Endometrial microvascular endothelial cells (primary cell): ENCODE data around the gene CDV3. TPM values are rescaled to one million over a fixed set of nuclear protein-coding genes. Genes with fewer than 3 reads are reported as not detected.

ENCODE experiments used
- in situ Hi-C: cut with HindIII; loops from 2 replicates; pipeline ENCODE4 v1.10.0; 2017; ENCODE audit warnings: low sequenced_read_pairs, low pct_unique_long_range_greater_than_20kb; ENCODE audit errors: inconsistent ontology term
- total RNA-seq: library from RNA; depleted of rRNA; stranded (reverse); fragments of >200 nt; gene quantifications from one replicate; pipeline ENCODE4 v1.2.3, GENCODE V29; 2015; ENCODE audit errors: inconsistent ontology term

CDV3 gene
- total RNA-seq, 1 donor from 2014 or later = 244 TPM

DNA sequence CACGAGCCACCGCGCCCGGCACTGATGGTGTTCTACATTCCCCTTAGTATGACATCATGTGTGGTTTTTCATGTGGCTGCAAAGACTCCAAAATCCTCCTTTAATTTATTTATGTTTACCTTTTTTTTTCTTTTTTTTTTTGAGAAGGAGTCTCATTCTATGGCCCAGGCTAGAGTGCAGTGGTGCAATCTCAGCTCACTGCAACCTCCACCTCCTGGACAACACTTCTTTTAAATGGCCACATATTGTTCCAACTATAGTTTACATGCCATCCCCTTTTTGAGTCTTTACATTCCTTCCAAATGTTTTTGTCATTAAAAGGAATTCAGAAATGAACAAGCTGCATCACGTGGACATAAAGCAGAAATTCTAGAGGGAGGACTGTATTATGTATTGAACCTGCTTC lies 10.3 kb upstream of the CDV3 start:
- in situ Hi-C loops = no loop called here

DNA sequence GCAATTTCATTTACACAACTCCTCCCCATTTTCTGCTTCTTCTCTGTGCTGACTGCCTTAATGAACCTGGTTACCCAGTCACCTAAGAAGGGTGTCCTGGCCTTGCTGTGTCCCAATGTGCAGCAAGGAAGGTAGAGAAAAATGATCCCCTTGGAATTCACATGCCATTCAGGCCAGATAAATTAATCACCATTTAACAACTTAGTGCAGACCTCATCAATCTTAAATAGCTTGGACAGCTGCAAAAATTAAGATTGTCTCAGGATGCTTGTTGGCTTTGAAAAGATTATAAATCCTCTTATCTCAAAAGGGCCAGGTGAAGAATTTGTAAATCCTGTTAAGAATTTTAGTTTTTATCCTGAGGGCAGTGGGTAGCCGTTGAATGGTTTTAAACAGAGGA lies 9.7 kb upstream of the CDV3 start:
- in situ Hi-C loops = no loop called here

DNA sequence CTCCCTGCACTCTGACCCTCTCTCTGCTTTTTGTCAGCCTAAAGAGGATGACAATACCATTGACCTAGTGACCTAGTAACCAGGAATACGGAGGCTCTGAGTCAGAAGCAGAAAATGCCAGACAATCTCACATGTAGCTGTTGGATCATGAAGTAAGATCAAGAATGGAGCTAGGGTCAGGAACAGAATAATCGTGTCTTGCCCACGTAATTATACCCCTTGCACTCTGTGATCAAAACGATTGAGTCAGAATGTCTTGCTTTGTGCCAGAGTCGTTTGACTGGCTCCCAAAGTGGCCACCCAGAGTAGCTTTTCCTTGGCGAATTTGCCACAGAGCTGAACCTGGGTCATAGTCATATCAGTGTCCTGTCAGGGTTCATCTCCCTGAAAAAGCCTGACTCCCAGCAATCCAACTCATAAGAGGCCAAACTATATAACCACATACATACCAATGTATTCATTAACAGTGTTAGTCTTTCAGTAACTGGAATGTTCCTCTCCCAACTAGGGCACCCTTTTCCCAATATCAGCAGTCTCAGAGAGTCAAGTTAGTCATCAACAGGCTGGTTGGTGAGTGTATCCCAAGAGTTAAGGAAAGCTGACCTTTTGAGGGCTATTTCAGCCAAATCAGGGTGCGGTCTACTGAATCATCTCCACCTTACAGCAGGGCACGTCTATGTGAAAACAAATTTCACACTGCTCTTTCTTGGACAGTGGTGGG lies 5.0 kb upstream of the CDV3 start:
- in situ Hi-C loops = no loop called here

DNA sequence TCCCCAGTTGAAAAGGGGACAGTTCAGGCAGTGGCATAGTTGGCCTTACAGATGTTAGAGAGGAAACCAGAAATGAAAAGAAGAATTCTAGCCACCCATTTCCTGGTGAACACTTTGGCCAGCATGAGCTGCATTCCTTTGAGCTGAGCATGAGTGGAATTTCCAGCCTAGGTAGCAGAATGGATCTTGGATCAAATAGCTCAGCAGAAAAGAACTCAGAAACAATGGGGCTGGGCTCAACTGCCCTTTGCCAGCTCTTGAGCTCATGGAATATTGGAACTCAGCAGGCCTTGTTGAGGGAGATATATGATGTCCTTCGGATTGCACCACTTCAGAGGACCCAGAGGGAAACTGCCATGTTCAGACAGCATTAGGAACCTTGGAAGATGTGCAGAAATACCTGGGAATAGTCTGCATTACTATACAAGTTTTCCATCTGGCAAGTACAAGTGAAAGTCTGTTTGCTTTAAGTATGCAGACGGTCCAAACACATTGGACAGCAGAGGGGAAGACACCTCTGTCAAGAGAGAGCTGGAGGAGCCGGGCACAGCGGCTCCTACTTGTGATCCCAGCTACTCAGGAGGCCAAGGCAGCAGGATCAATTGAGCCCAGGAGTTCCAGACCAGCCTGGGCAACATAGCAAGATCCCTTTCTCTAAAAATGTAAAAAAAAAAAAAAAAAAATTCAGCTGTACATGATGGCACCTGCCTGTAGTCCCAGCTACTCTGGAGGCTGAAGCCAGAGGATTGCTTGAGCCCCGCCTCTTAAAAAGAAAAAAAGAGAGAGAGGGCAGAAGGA lies 3.1 kb upstream of the CDV3 start:
- in situ Hi-C loops = no loop called here

DNA sequence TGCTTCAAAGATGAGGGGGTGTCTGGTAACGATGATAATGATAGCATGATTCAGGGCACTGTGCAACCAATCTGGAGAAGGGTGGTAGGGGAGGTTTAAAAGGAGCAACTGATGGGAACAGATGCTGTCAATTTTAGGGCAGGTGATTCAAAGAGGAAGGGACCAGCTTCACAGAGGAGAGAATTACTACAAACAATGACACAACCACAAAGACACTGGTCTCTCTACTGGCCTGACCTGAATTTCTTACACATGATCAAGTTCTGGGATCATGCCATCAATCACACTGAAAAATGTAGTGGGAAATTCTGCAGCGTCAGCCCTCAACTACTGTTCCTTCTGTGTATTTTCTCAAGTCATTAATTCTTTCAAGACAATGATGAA lies 2.6 kb upstream of the CDV3 start:
- in situ Hi-C loops = no loop called here

DNA sequence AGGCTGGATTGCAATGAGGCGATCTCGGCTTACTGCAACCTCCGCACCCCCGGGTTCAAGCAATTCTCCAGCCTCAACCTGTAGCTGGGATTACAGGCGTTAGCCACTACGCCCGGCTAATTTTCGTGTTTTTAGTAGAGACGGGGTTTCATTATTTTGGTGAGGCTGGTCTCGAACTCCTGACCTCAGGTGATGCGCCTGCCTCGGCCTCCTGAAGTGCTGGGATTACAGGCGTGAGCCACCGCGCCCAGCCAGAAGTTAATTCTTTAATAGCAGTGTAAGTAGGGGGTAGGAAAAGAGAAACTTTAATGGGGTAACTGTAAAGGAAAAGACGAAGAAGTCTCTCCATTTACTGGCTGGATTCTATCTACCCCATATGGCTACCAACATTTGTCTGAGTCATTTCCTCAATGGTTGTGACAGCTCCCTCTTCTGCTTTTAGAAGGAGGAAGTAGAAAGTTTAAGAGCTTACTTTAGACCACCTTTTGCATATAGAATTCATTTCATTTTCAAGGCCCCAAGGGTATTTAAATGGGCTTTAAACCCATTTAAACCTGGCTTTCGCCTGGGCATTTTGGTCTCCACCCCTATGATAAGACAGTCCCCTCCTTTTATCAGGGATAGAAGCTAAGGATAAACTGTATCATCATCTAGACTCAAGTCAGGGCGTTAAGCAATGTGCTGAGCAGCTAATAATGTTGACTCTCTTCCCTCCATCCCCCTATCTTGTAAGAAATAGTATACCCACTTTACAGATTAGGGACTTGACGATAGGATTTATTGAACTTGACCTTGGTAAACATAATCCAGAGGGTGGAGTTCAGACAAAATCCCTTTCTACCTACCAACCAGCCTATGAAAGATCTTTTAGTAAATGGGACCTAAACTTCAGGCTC lies 1.1 kb upstream of the CDV3 start:
- in situ Hi-C loops = no loop called here

DNA sequence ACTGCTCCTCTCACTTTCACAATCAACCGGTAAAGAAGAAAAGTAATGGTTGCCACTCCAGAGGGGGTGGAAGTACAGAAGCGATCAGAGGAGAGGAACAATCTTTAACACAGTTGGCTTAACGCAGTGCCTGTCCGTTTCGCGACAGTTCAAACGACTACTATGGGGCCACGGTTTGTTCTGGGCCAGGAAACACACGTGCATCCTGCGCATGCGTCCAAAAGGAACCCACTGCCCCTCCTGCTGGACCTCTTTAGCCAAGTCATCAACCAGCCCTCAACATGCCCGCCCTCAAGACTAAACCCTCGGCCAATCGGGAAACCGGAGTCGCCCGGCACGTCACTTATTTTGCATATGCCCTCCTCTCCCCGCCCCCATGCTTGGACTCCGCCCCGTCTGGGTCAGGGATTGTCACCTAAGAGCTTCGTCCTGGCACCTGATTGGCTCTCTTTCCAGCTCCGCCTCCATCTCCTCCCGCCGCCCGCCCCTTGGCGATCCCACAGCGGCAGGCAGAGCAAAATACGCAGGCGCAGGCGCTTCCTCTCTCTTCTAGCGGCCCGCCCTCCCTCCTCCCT lies 345 bp upstream of the CDV3 start:
- in situ Hi-C loops = no loop called here

DNA sequence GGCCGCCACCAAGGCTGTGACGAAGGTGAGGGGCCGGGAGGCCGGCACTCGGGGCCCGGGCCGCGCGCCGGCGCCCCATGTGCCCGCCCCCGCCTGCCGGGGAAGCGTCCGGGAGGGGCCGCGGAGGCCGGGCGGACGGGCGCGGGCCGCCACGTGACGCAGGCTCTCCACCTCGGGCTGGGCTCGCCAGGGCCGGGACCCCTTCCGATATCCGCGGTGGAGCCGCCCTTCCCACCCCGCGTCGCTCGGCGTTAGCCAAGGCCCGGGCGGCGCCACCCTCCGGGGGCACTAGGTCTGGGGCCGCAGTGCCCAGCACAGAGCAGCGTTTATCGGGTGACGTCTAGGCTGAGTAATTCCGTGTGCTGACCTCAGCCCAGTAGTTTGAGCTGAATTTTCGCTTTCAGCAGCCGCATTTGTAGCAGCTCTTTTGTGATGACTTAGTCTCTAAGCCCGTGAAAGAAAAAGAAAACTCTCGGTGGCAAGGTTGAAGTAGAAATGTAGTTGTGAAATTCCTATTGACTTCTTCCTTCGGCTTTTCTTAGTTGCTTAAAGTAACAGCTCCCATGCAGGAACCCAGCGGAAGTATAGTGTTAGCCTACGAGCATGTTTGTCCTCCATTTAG lies 885 bp downstream of the CDV3 start:
- in situ Hi-C loops = no loop called here

DNA sequence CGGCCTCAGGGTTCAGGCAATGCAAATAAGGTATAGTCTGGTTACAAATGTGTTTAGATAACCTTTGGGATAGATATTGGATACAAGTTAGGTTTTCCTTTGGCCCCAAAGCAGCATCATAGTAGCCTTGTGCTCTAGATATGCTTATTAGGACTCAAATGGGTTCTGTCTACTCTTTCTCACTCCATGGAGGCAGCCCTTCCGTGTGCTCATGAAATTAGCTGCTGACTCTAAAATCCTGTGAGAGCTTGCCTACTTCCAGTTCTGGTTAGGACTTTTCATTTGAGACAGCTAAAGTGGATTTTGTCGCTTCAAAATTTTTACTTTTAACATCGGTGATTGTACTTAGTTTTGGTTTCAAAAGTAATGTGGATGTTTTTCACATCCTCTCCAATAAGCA lies 1.6 kb downstream of the CDV3 start:
- in situ Hi-C loops = loop anchor here (25.0 kb wide), 1 partner anchor 88 kb away; no protein-coding TSS in a partner anchor

DNA sequence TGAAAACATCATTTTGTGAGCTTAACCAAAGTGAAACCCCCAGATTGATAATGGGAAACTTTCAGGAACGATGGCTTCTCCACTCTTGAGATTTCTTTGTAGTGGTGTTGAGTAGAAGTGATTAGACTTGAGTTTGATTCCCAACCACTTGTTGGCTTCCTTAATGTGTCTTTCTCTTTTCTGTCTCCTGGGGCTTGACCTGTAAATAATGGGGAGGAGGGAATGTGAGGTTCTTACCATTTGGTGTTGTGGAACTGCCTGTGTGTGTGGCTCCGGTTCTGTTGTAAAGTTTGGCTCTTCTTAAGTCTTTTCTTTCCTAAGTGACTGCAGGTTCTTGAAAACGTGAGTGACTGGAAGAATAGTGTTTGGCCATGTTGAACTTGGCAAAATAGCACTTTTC lies 2.7 kb downstream of the CDV3 start:
- in situ Hi-C loops = loop anchor here (25.0 kb wide), 1 partner anchor 89 kb away; no protein-coding TSS in a partner anchor

DNA sequence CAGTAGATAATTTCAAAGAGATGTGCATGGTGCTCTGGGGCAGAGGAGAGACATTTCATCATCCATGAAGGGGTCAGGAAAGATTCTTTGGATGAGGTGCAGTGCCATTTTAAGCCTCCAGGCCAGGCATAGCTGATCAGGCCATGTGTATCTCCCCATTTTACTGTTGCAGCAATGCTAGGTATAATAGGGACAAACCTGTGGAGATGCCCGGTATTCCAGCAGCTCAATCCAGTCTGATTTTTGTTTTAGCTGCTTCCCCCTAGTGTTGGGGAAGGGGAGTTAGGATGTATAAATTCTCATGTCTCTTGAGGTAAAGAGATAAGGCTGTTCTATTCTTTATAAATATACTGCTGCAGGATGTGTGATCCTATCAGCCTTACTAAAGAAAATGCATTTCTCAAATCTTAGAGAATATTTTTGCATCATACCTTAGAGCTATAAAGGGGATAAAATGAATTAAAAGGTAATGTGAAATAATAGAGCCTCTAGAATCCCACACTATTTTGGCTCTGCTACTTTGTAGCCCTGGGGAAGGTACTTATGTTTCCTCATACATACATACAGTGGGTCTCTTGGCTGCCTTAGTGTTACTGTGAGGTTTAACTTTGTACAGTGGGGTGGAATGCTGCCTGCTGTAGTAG lies 5.2 kb downstream of the CDV3 start:
- in situ Hi-C loops = loop anchor here (25.0 kb wide), 1 partner anchor 91 kb away; no protein-coding TSS in a partner anchor

DNA sequence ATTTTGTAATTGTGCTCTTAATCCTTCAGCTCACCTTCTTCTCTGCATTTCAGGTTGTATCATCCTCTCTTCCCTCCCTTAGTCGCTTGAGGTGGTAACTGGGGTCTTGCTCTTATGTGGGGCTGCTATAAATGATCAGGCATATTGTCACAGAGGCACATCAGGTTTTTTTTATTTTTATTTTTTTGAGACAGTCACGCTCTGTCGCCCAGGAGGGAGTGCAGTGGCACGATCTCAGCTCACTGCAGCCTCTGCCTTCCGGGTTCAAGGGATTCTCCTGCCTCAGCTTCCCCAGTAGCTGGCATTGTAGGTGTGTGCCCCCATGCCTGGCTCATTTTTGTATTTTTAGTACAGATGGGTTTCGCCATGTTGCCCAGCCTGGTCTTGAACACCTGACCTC lies 9.9 kb downstream of the CDV3 start:
- in situ Hi-C loops = loop anchor here (25.0 kb wide), 1 partner anchor 96 kb away; no protein-coding TSS in a partner anchor

DNA sequence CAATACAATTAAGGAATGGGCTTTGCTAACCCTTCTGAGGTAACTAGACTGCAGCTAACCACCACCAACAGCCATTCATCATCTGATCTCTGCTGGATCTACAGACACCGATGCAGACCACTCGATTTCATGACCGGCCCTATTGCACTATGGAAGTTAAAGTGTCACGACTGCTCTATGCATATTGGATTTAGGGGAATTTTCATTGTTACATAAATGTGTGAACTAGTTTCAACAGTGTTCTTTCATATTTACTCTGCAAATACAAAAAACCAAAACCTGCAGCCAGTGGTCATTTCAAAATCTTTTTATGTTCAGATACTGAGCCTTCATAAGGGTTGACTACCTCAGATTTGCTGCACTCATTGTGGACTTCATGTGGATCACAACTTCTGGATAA lies 14.5 kb downstream of the CDV3 start:
- in situ Hi-C loops = loop anchor here (25.0 kb wide), 1 partner anchor 101 kb away; no protein-coding TSS in a partner anchor

DNA sequence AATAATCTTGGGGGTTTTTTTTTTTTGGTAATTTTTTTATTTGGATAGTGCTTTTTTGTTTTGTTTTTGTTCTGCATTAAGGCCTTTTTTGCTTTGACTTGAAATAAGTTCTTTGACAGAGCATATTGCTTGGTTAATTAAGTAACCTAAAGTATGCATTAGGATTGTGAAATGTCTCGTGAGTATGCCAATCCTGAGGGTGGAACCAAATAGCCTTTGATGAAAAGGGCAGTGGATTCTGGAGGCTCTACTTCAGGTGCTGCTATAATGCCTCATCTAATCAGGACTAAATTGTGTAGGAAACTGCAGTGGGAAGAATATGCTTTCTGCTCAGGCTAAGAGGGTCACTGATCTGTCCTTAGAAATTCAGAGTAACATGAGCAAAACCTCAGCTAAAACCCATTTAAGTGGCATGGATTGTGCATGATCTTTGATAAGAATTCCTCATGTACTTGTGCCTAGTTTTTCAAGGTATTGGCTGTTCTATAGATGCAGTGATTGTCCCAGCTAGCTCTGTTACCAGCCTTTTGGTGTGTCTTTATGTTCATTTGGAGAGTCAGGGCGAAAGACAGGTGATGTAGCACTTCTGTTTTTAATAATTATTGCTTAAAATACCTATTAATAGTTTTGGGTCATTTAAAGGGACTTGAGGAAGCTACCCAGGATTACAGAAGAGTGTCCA lies 15.4 kb downstream of the CDV3 start:
- in situ Hi-C loops = loop anchor here (25.0 kb wide), 1 partner anchor 102 kb away; no protein-coding TSS in a partner anchor

DNA sequence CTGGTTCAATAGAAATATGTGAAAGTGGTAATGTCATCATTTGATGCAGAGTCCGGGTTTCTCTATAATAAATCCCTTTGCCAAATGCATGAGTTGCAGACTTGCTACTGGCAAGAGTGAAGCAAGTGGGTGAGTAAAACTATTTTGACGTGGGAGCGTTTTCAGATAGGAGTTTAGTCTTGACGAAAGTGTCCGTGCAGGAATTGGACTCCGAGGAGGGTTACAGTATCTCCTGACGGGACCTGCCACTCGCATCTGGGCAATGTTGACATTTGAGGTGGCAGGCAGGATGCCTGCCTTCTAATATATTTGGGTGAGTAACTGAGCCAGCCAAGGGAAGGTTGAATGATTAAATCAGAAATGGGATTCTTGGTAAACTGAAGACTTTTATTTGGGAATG lies 16.0 kb downstream of the CDV3 start:
- in situ Hi-C loops = loop anchor here (25.0 kb wide), 1 partner anchor 102 kb away; no protein-coding TSS in a partner anchor

DNA sequence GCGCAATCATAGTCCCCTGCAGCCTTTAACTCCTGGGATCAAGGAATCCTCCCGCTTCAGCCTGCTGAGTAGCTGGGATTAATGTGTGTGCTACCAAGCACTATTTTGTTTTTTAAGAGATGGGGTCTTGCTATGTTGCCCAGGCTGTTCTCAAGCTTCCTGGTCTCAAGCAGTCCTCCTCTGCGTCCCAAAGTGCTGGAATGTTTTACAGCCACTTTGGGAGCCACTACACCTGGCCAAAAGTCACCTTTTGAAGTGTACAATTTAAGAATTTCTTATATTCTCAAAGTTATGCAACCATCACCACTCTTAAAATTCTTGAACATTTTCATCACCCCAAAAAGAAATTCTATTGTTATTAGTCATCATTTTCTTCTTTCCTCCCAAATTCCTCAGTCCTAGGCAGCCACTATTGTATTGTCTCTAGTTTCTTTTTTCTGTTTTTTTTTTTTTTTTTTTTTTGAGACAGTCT lies 17.8 kb downstream of the CDV3 start:
- in situ Hi-C loops = loop anchor here (25.0 kb wide), 1 partner anchor 104 kb away; no protein-coding TSS in a partner anchor

DNA sequence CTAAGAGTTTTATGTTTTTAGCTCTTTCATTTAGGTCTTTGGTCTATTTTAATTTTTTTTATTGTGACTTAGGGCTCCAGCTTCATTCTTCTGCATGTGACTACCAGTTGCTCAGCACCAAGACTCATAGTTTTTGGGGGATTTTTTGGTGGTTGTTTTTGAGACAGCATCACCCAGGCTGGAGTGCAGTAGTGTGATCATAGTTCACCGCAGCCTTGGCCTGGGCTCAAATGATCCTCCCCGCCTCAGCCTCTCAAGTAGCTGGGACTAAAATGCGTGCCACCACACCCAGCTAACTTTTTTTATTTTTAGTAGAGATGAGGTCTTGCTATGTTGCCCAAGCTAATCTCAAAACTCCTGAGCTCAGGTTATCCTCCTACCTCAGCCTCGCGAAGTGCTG lies 19.4 kb downstream of the CDV3 start:
- in situ Hi-C loops = loop anchor here (25.0 kb wide), 1 partner anchor 106 kb away; no protein-coding TSS in a partner anchor
